Uterus (tissue), 2 donors: Measurements from ENCODE around the gene EIF2S1.

ENCODE experiments used
- CTCF ChIP-seq, 4 experiments: fragments of 200-600 bp in 2 of 4; fragments of 450-650 bp in 2 of 4; sonication (generic) in 2 of 4; IDR thresholded peaks; one replicate each; pipeline ENCODE4 v1.5.1; 2016 to 2019; ENCODE audit warnings: antibody characterized with exemption in 4 of 4, mild to moderate bottlenecking in 2 of 4, moderate library complexity in 1 of 4
- POLR2A ChIP-seq, 2 donors: fragments of 450-650 bp; IDR thresholded peaks; one replicate each; pipeline ENCODE4 v1.6.1; 2016; ENCODE audit warnings: antibody characterized with exemption in 2 of 2, mild to moderate bottlenecking in 1 of 2, moderate library complexity in 1 of 2

- peak; percentile 61 to 76 (median 66) for TF ChIP-seq CTCF (IDR thresholded peaks at IDR 0.05)
- TF ChIP-seq POLR2A (IDR thresholded peaks at IDR 0.05) = no peak
Observed at GRCh38 chr14:67426983-67427606, 67.0 kb downstream of the EIF2S1 start.
